ENCODE measurements around the gene RENBP.

The RENBP gene

GRCh38 chrX:153930011-153930910 is 14.2 kb downstream of the RENBP start:
- H3K27ac ChIP-seq: peak overlapping the region; percentile 92
- TF ChIP-seq ZFX (IDR thresholded peaks at IDR 0.05) (no peak), CTCF (conservative IDR thresholded peaks at IDR 0.05) (no peak)

- H3K27ac ChIP-seq: peak overlapping the region; percentile 92
- no peak for TF ChIP-seq CTCF (conservative IDR thresholded peaks at IDR 0.05)
- no peak for TF ChIP-seq ZFX (IDR thresholded peaks at IDR 0.05)
Measured at GRCh38 chrX:153929576-153929975, 14.9 kb downstream of the RENBP start.

GRCh38 chrX:153928846-153929245 is 15.6 kb downstream of the RENBP start:
- H3K27ac ChIP-seq: peak overlapping the region; percentile 92
- no peak for TF ChIP-seq ZFX (IDR thresholded peaks at IDR 0.05)
- TF ChIP-seq CTCF (conservative IDR thresholded peaks at IDR 0.05): no peak

GRCh38 chrX:153927922-153928760 is 16.3 kb downstream of the RENBP start:
- H3K27ac ChIP-seq: peak overlapping the region; percentile 92
- TF ChIP-seq ZFX (IDR thresholded peaks at IDR 0.05) (peak; percentile 50), CTCF (conservative IDR thresholded peaks at IDR 0.05) (peak; percentile 29)

- TF ChIP-seq ZFX (IDR thresholded peaks at IDR 0.05) (no peak), CTCF (conservative IDR thresholded peaks at IDR 0.05) (no peak)
- H3K27ac ChIP-seq: peak overlapping the region; percentile 92
Measured at GRCh38 chrX:153927672-153927921, 16.8 kb downstream of the RENBP start.

GRCh38 chrX:153926858-153927671 is 17.4 kb downstream of the RENBP start:
- TF ChIP-seq CTCF (conservative IDR thresholded peaks at IDR 0.05): no peak
- TF ChIP-seq ZFX (IDR thresholded peaks at IDR 0.05): no peak
- H3K27ac ChIP-seq: peak overlapping the region; percentile 92
